ENCODE results near the gene TEKT2. TPM values are rescaled to one million over a fixed set of nuclear protein-coding genes. Genes with fewer than 3 reads are reported as not detected.

The TEKT2 gene
- total RNA-seq, 1 experiment from 2014 or later = 0.20 TPM

GRCh38 chr1:36034692-36035091, 49.2 kb upstream of the TEKT2 start:
- Histone ChIP-seq H3K9ac (ENCODE audit: extremely low read depth, insufficient read length, low read length) (no peak overlapping the region), H3K9me3 (ENCODE audit: control insufficient read depth, low read depth, low read length) (no peaks in the 10 kb centered on the region), H3K4ac (ENCODE audit: low read depth, low read length) (no peak overlapping the region), H3K27ac (ENCODE audit: insufficient read length, low read depth, low read length) (no peak overlapping the region), H2BK20ac (ENCODE audit: low read depth, low read length, poor library complexity, severe bottlenecking) (no peak overlapping the region), H3T11ph (ENCODE audit: low read length) (no peak overlapping the region), H4K91ac (ENCODE audit: insufficient read length, low read depth, low read length) (no peak overlapping the region), H2BK15ac (ENCODE audit: low read depth, low read length) (no peak overlapping the region), H4K20me1 (ENCODE audit: control insufficient read depth, insufficient read depth, insufficient read length) (no peaks in the 10 kb centered on the region), H3K4me2 (ENCODE audit: insufficient read depth, insufficient read length, low read length) (no peak overlapping the region), H2AFZ (ENCODE audit: low read length) (no peak overlapping the region), H3K18ac (ENCODE audit: insufficient read length, low read depth, low read length) (no peak overlapping the region), H3K23me2 (ENCODE audit: insufficient read length, low read depth, low read length, poor library complexity, severe bottlenecking) (no peaks in the 10 kb centered on the region), H3K56ac (ENCODE audit: insufficient read length, low read depth, low read length) (no peak overlapping the region), H3K4me1 (ENCODE audit: insufficient read depth, low read length) (no peaks in the 10 kb centered on the region), H2BK5ac (ENCODE audit: insufficient read length, low read length) (no peak overlapping the region), H3K27me3 (ENCODE audit: insufficient read depth, low read length) (no peaks in the 10 kb centered on the region), H4K5ac (ENCODE audit: insufficient read length, low read depth, low read length) (no peak overlapping the region), H3K79me1 (ENCODE audit: insufficient read depth, low read depth, low read length, poor library complexity, severe bottlenecking) (no peaks in the 10 kb centered on the region), H2BK120ac (ENCODE audit: low read depth, low read length, poor library complexity, severe bottlenecking) (no peak overlapping the region), H2AK5ac (ENCODE audit: insufficient read length, low read length) (no peak overlapping the region), H3K79me2 (ENCODE audit: insufficient read depth, low read length) (no peaks in the 10 kb centered on the region), H3K23ac (ENCODE audit: insufficient read length, low read depth, low read length) (no peak overlapping the region), H4K8ac (replicated peaks; ENCODE audit: insufficient read length, low read depth, low read length) (no peak overlapping the region), H2BK12ac (ENCODE audit: insufficient read length, low read depth, low read length) (no peak overlapping the region), H3K14ac (ENCODE audit: insufficient read depth, low read length) (no peak overlapping the region)
- no peaks in the 10 kb centered on the region for H3K4me1 Mint-ChIP-seq
- no peak overlapping the region for H3K27ac Mint-ChIP-seq
- TF ChIP-seq CTCF (conservative IDR thresholded peaks at IDR 0.05) = no peak
- no peak overlapping the region for H3K4me3 Mint-ChIP-seq
- peaks cover 9 to 27% (median 25%) of the 10 kb centered on the region in 3 experiments; a peak in 6 of 7 replicates for H3K36me3 Mint-ChIP-seq (ENCODE audit: insufficient read depth in 1 of 3, low read depth in 3 of 3)
- DNase-seq = no peak
- H3K9me3 Mint-ChIP-seq = no peaks in the 10 kb centered on the region
- no peaks in the 10 kb centered on the region for H3K27me3 Mint-ChIP-seq (ENCODE audit: low read depth)

Measured in H9 (cell line).